HAP-1 (cell line): Measurements from ENCODE around the gene LRRN4CL.
"Not testable (repeated sequence)": the region's sequence is repeated elsewhere in the genome, so short reads cannot be mapped to it uniquely, and the experiment has no call there.

Experiments
- DNase-seq, 2 experiments: peaks; one replicate each; pipeline ENCODE4 v3.0.0-alpha.2; 2016 to 2020; ENCODE audit warnings: low spot score in 2 of 2
- H3K27me3 ChIP-seq: fragments of 250-450 bp; sonication (Bioruptor Pico); 2 replicates; pipeline ENCODE4 v1.5.1; 2020; ENCODE audit warnings: low read depth, mild to moderate bottlenecking, moderate library complexity
- H3K36me3 ChIP-seq: fragments of 250-450 bp; sonication (Bioruptor Pico); replicated peaks from 2 replicates; pipeline ENCODE4 v1.5.1; 2020; ENCODE audit warnings: mild to moderate bottlenecking
- H3K4me1 ChIP-seq: fragments of 250-450 bp; sonication (Bioruptor Pico); 2 replicates; pipeline ENCODE4 v1.5.1; 2020; ENCODE audit warnings: mild to moderate bottlenecking
- H3K4me3 ChIP-seq: fragments of 250-450 bp; sonication (Bioruptor Pico); 2 replicates; pipeline ENCODE4 v1.5.1; 2020; ENCODE audit warnings: mild to moderate bottlenecking, moderate library complexity
- H3K9me3 ChIP-seq: fragments of 250-450 bp; sonication (Bioruptor Pico); 2 replicates; pipeline ENCODE4 v1.5.1; 2020; ENCODE audit warnings: mild to moderate bottlenecking, moderate library complexity
- in situ Hi-C: fragments of 300-500 bp; cut with MboI; formaldehyde crosslinking; loops from 3 replicates; pipeline ENCODE4 v1.14.3; 2020; ENCODE audit warnings: low sequenced_read_pairs, inconsistent platforms, mixed read lengths

LRRN4CL gene

DNA sequence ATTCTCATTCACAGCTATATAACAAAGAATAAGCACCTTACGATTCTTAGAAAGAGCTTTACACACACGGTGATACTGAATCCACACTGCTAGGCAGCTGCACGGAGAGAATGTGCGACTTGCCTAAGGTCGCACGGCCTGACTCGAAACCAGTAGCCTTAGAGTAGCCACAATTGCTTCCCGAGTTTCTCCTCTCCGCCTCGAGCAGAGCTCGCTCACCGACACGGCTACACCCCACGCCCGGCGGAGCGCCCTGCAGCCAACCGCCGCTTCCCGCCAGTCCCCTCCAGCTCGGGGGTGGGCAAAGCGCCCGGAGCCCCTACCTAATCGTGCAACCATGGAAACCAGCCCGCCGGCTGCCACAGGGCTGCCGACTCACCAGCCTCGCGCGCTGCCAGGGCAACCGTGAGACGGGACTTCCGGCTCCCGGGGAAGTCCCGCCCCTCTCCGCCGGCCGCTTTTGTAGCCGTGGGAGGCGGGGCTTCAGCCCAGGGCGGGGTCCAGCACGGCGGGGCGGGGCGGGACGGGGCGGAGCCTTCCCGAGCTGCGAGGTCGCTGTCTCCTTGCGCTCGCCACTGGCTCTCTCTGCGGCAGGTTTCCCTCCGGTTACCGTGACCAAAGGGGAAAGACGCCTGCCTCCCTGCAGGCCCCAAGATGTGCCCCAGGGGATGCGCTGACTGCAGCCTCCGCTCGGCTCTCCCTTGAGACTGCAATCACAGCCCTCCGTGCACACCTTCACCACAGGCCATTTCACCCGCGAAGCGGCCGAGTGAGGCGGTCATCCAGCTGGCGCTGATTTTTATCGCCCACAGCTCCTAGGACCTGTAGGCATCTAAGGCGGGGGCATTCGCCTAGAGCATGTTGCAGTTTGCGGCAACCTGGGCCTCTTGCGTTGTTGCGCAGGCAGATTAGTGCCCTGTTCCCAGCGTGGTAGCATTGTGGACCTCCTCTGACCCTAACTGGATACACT, 16.8 kb upstream of the LRRN4CL start:
- Histone ChIP-seq H3K4me3 (peak overlapping the region; percentile 68), H3K9me3 (no peaks in the 10 kb centered on the region), H3K4me1 (peaks cover 11% of the 10 kb centered on the region), H3K27me3 (no peaks in the 10 kb centered on the region), H3K36me3 (peaks cover 73% of the 10 kb centered on the region)
- in situ Hi-C loops = no loop called here
- peak; percentile 84 to 94 for DNase-seq

DNA sequence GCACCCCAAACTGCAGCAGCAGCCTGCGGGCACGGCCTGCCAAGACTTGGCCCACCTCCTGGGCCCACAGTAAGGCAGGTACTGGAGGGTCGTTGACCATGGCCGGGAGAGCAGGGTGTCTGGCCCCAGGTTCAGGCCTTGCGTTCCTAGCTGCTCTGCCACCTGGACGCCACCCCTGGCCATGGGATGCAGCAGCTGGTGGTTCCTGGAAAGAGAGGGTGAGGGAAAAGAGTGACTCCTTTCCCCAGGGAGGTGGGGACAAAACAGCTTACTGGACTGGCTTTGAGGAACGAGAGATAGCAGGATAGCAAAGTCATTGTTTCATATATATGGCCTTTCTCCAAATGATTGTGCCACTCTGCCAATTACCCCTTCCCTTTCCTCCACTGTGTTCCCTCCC, 16.1 kb upstream of the LRRN4CL start:
- in situ Hi-C loops = no loop called here
- H3K4me1 ChIP-seq = peaks cover 11% of the 10 kb centered on the region
- no peak for DNase-seq
- H3K36me3 ChIP-seq = peaks cover 73% of the 10 kb centered on the region
- H3K4me3 ChIP-seq = peak overlapping the region; percentile 68
- no peaks in the 10 kb centered on the region for H3K27me3 ChIP-seq
- no peaks in the 10 kb centered on the region for H3K9me3 ChIP-seq

GRCh38 chr11:62703921-62704320, 14.6 kb upstream of the LRRN4CL start:
- H3K9me3 ChIP-seq, DNase-seq, in situ Hi-C loops, H3K27me3 ChIP-seq, H3K4me3 ChIP-seq: not testable (repeated sequence)
- Histone ChIP-seq H3K36me3 (peaks cover 64% of the 10 kb centered on the region), H3K4me1 (peaks cover 11% of the 10 kb centered on the region)

GRCh38 chr11:62702246-62702645, 12.9 kb upstream of the LRRN4CL start:
- peaks cover 47% of the 10 kb centered on the region for H3K36me3 ChIP-seq
- no peak for DNase-seq
- no peaks in the 10 kb centered on the region for H3K27me3 ChIP-seq
- H3K4me1 ChIP-seq = peaks cover 11% of the 10 kb centered on the region
- no peaks in the 10 kb centered on the region for H3K9me3 ChIP-seq
- H3K4me3 ChIP-seq = no peak overlapping the region
- in situ Hi-C loops = no loop called here

DNA sequence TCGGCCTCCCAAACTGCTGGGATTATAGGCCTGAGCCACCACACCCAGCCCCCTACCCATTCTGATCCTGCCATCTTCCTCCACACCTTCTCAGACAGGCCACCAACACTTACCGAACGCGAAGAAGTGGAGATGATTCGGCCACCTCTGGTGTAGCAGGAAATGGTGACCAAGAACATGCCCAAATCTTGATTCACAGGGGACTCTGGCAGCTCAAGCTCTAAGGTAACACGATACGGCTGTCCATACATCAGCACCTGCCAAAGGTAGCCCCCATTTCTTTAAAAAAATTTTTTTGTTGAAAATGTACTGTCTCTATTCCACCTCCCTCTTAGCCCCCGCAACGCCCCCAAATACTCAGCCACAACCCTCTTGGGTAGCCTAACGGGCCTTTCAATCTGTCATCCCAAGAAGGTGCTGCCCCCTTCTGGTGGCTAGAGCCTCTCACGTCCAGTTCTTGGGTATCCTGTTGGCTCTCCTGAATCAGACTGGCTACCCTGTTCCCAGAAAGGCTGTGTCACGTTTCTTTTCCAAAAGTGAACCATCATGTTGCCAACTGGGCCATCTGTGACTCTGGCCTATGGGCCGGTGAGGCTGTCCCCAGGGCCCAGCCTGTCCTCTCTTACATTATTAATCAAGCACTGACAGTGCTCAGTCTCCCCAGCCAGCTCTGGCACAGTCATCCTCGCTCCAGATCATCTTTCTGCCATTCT, 5.3 kb upstream of the LRRN4CL start:
- Histone ChIP-seq H3K36me3 (peaks cover 42% of the 10 kb centered on the region), H3K4me3 (no peak overlapping the region), H3K4me1 (no peaks in the 10 kb centered on the region), H3K27me3 (no peaks in the 10 kb centered on the region), H3K9me3 (no peaks in the 10 kb centered on the region)
- DNase-seq = peak; percentile 56 to 84
- in situ Hi-C loops = loop anchor here (10.0 kb wide), 1 partner anchor 300 kb away; no protein-coding TSS in a partner anchor

GRCh38 chr11:62693624-62694023, 4.3 kb upstream of the LRRN4CL start:
- H3K4me1 ChIP-seq, DNase-seq, H3K9me3 ChIP-seq, H3K27me3 ChIP-seq, H3K4me3 ChIP-seq: not testable (repeated sequence)
- in situ Hi-C loops = loop anchor here (10.0 kb wide), 1 partner anchor 299 kb away; no protein-coding TSS in a partner anchor
- H3K36me3 ChIP-seq = peaks cover 43% of the 10 kb centered on the region

- Histone ChIP-seq H3K4me3 (no peak overlapping the region), H3K27me3 (no peaks in the 10 kb centered on the region), H3K36me3 (peaks cover 33% of the 10 kb centered on the region), H3K4me1 (no peaks in the 10 kb centered on the region), H3K9me3 (no peaks in the 10 kb centered on the region)
- in situ Hi-C loops = no loop called here
- no peak for DNase-seq
These were observed 839 bp downstream of the LRRN4CL start for GRCh38 chr11:62688491-62688890.

GRCh38 chr11:62687508-62688396, 1.6 kb downstream of the LRRN4CL start:
- Histone ChIP-seq H3K9me3 (no peaks in the 10 kb centered on the region), H3K4me3 (no peak overlapping the region), H3K36me3 (peaks cover 26% of the 10 kb centered on the region), H3K27me3 (no peaks in the 10 kb centered on the region), H3K4me1 (no peaks in the 10 kb centered on the region)
- in situ Hi-C loops = no loop called here
- no peak for DNase-seq

DNA sequence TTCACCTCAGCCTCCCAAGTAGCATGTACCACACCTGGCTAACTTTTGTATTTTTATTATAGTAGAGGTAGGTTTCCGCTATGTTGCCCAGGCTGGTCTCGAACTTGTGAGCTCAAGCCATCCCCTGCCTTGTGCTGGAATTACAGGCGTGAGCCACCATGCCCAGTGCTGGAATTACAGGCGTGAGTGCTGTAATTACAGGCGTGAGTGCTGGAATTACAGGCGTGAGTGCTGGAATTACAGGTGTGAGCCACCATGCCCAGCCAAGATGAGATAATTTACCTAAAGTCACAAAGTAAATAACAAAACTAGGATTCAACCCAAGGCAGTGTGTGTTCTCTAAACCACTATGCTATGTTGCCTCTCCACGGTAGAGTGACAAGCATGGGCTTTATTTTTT, 6.8 kb downstream of the LRRN4CL start:
- Histone ChIP-seq H3K4me1 (peaks cover 11% of the 10 kb centered on the region), H3K27me3 (no peaks in the 10 kb centered on the region), H3K9me3 (no peaks in the 10 kb centered on the region), H3K36me3 (peaks cover 7% of the 10 kb centered on the region), H3K4me3 (no peak overlapping the region)
- in situ Hi-C loops = no loop called here
- DNase-seq = no peak

- H3K4me3 ChIP-seq = no peak overlapping the region
- no peaks in the 10 kb centered on the region for H3K27me3 ChIP-seq
- in situ Hi-C loops = no loop called here
- peaks cover 24% of the 10 kb centered on the region for H3K36me3 ChIP-seq
- peaks cover 15% of the 10 kb centered on the region for H3K4me1 ChIP-seq
- H3K9me3 ChIP-seq = no peaks in the 10 kb centered on the region
- peak; percentile 59 to 64 for DNase-seq
These were observed 8.5 kb downstream of the LRRN4CL start for GRCh38 chr11:62680825-62681240.

DNA sequence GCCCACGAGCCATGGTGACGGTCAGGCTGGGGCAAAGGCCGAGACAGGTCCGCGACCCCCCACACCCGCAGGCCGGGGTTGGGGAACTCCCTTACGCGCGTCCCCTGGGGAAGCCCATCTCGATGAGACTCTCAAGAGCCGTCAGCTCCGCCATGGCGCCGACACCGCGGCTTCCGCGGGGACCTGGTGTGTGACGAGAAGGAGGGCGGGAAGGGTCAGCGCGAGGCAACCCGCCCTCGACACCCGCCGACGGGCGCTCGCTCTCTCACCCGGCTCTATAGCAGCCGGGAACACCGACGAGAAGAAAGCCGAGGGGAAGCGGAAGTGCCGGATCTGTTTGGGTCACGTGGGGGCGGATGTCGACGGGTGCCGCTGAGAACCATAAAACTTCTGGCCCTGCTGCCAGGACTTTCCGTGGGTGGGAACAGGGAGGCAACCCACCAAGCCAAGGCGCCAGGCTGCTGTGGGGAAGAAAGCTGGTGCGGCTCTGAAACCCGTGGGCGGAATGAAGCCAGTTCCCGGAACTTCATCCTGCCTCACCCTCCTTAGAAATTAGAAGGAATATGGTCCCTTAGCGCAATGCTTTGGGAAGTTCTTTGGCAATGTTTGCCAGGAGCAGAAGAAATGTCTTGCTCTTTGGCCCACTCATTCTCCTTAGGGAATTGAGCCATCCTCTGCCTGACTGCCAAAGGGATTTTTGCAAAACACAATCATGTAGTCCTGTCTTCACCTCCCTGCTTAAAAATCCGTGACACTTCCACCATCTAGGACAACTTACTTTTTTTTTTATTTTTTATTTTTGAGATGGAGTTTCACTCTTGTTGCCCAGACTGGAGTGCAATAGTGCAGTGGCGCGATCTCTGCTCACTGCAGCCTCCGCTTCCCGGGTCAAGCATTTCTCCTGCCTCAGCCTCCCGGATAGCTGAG, 10.3 kb downstream of the LRRN4CL start, which contains the start of gene UBXN1:
Gene UBXN1 (minus strand): TSS at position 304 of the 927 bp plus-strand sequence. CDS start 150 bp downstream, at position 154.
- Histone ChIP-seq H3K9me3 (no peaks in the 10 kb centered on the region), H3K4me3 (peak within 1 kb of the TSS; percentile 95), H3K4me1 (peaks cover 15% of the 10 kb centered on the region), H3K27me3 (no peaks in the 10 kb centered on the region), H3K36me3 (peaks cover 32% of the 10 kb centered on the region)
- in situ Hi-C loops = no loop called here
- peak; percentile 81 to 91 for DNase-seq

DNA sequence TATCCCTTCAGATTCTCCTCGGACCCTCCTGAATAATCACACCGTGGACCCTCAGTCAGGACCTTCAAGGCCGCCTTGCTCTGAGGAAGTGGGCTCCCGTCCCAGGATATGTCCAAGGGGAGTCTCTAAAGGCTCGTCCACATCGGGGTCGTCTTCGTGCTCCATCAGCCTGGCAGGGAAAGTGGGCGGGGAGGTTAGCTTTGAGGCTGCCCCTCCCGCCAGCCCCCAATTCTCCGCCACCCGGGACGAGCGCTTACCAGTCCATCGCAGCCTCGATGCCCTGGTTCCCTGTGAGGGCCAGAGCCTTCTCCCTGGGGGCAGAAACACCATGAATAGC, 10.9 kb downstream of the LRRN4CL start:
- H3K9me3 ChIP-seq = no peaks in the 10 kb centered on the region
- H3K4me1 ChIP-seq = peaks cover 15% of the 10 kb centered on the region
- in situ Hi-C loops = no loop called here
- no peaks in the 10 kb centered on the region for H3K27me3 ChIP-seq
- H3K4me3 ChIP-seq = peak overlapping the region; percentile 95
- H3K36me3 ChIP-seq = peaks cover 38% of the 10 kb centered on the region
- DNase-seq = no peak
